ENCODE data around the gene DCAF7. TPM values are rescaled to one million over a fixed set of nuclear protein-coding genes. Genes with fewer than 3 reads are reported as not detected.

Gene DCAF7
- total RNA-seq, 1 donor from 2014 or later = 9.5 TPM

DNA sequence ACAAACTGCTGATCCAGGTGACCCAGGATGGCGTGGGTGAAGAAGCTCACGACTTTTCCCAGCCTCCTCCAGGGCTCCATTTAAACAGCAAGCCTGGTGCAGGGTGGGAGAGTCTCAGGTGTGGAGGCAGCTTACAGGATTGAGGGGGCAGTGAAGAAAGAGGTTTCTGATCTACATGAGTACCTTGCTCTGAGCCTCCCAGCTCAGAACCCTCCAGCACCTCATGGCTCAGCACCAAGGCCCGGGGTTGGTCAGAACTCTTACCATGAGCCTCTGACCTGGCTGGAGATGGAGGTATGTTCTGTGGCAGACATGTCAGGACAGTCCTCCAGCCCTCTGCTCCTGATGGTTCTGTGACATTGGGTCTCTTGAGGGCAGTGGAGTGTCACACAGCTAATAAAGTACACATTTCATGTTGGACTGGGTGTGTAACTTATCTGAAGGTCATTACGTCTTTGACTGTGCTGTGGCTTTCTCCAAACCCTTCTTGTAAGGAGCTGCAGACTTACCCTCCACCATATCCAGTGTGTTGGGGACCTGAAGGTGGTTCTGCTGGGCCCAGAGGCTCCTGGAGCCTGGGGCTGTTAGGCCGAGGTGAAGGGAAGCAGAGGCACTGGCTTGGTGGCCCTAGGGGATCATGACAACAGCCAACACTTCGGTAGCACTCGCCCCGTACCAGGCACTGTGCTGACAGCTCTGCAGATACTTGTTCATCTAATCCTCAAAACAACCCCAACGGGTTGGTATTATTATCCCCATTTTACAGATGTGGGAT lies 3.8 kb upstream of the DCAF7 start:
- FAIRE-seq (no peak), DNase-seq (ENCODE audit: low read depth) (no peak)
- TF ChIP-seq, protein P1, sequence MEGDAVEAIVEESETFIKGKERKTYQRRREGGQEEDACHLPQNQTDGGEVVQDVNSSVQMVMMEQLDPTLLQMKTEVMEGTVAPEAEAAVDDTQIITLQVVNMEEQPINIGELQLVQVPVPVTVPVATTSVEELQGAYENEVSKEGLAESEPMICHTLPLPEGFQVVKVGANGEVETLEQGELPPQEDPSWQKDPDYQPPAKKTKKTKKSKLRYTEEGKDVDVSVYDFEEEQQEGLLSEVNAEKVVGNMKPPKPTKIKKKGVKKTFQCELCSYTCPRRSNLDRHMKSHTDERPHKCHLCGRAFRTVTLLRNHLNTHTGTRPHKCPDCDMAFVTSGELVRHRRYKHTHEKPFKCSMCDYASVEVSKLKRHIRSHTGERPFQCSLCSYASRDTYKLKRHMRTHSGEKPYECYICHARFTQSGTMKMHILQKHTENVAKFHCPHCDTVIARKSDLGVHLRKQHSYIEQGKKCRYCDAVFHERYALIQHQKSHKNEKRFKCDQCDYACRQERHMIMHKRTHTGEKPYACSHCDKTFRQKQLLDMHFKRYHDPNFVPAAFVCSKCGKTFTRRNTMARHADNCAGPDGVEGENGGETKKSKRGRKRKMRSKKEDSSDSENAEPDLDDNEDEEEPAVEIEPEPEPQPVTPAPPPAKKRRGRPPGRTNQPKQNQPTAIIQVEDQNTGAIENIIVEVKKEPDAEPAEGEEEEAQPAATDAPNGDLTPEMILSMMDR (IDR thresholded peaks at IDR 0.05; ENCODE audit: insufficient read depth, low read length, severe bottlenecking) = no peak
- Histone ChIP-seq H3K4me3 (ENCODE audit: low read depth, low read length) (no peak overlapping the region), H3K36me3 (ENCODE audit: control insufficient read depth, insufficient read depth, low read length) (no peaks in the 10 kb centered on the region), H3K27me3 (ENCODE audit: control insufficient read depth, insufficient read depth, low read length) (no peaks in the 10 kb centered on the region)

DNA sequence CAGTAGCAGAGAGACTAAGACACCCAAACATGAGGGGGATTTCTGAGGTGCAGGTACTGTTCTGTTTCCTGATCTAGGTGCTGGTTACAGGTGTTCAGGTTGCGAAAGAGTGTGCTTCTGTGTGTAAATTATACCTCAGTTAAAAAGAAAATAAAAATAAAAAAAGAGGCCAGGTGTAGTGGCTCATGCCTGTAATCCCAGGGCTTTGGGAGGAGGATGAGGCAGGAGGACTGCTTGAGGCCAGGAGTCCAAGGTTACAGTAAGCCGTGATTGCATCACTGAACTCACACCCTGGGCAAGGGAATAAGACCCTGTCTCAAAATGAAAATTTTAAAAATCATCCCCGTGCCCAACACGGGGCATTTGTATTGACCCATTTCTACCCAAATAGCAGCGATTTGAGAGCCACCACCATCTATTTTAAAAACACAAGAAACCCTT lies 3.2 kb upstream of the DCAF7 start:
- Histone ChIP-seq H3K4me3 (ENCODE audit: low read depth, low read length) (no peak overlapping the region), H3K27me3 (ENCODE audit: control insufficient read depth, insufficient read depth, low read length) (no peaks in the 10 kb centered on the region), H3K36me3 (ENCODE audit: control insufficient read depth, insufficient read depth, low read length) (no peaks in the 10 kb centered on the region)
- DNase-seq (ENCODE audit: low read depth) = no peak
- no peak for FAIRE-seq
- TF ChIP-seq, protein P1 (IDR thresholded peaks at IDR 0.05; ENCODE audit: insufficient read depth, low read length, severe bottlenecking) = no peak

DNA sequence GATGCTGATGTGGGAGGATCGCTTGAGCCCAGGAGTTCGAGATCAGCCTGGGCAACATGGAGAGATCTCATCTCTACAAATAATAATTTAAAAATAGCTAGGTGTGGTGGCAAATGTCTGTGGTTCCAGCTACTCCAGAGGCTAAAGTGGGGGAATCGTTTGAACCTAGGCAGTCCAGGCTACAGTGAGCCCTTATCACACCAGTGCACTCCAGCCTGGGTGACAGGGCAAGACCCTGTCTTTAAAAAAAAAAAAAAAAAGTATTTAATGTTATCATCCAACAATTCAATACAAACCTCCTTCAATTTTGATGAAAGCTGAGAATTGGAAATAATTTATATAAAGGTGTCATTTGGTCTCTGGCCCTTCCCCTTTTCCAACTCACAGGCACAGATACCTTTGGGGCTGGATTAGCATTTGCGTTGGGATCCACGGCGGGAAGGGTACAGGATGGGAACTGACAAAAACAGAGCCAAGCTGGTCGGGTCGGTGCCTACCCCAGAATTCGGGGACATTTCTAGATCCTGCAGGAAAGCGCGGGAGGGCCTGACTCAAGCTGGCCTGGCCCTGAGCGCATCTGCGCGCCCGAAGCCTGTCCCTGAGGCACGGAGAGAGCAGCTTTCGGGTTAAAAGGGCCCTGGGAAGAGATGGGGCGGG lies 860 bp upstream of the DCAF7 start:
- Histone ChIP-seq H3K36me3 (ENCODE audit: control insufficient read depth, insufficient read depth, low read length) (peaks cover 1% of the 10 kb centered on the region), H3K4me3 (ENCODE audit: low read depth, low read length) (peak overlapping the region; percentile 53), H3K27me3 (ENCODE audit: control insufficient read depth, insufficient read depth, low read length) (no peaks in the 10 kb centered on the region)
- TF ChIP-seq, protein P1 (IDR thresholded peaks at IDR 0.05; ENCODE audit: insufficient read depth, low read length, severe bottlenecking) = no peak
- FAIRE-seq = no peak
- DNase-seq (ENCODE audit: low read depth) = no peak

DNA sequence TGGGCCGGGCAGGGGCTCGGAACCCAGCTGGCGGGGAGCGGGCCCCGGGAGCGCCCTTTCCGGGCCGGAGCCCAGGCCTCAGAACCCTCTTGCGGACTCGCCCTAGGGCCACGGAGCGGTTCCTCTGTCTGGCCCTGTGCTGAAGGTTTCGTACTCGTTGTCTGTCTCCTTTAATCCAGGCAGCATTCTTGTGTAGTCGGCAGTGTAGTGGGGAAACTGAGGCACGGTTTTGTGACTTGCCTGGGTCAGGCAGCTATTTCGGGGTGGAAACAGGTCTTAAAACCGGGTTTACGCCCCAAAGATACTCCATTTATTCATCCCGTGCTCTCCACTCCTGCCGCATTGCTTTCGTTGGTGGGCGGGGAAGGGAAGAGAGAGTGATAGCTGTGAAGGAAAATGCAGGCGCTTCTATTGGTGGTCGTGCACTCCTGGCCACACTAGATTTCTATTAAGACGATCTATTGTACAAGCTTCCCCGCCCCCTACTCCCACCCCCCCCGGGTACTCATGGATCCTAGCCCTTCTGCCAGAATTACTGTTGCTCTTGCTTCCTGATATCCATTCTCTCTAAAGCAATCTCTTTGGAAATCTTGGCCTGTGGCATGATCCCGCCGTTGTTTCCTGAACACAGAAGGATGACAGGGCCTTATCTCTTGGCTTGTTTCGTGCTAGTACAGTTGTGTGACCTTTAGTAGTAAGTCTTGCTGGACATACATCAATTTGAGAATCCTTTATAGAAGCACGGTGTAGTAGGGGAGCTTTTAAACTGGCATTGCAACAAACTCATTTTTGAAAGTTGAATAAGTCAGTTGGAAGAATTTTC lies 751 bp downstream of the DCAF7 start:
- DNase-seq (ENCODE audit: low read depth) = peak; percentile 23
- FAIRE-seq = no peak
- no peaks in the 10 kb centered on the region for H3K27me3 ChIP-seq (ENCODE audit: control insufficient read depth, insufficient read depth, low read length)

DNA sequence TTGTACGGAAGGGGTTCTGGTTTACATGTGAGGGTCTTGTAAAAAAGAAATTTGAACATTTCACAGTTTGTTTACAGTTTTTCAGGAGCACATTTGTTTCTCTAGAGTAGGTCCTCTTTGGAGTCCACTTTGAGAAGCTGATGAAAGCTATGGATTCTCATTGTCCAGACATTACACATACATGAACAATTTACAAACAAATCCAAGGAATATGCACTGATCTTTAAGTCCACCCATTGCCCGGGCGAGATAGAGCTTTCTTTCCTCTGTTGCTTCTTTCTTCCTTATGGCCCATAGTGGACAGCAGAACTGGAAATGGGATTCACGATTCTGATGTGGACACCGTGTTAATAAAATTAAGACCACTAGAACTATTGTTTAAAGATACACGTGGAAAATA lies 1.9 kb downstream of the DCAF7 start:
- H3K27me3 ChIP-seq (ENCODE audit: control insufficient read depth, insufficient read depth, low read length) = no peaks in the 10 kb centered on the region
- H3K36me3 ChIP-seq (ENCODE audit: control insufficient read depth, insufficient read depth, low read length) = peaks cover 1% of the 10 kb centered on the region
- FAIRE-seq (no peak), DNase-seq (ENCODE audit: low read depth) (no peak)
- peak overlapping the region; percentile 17 for H3K4me3 ChIP-seq (ENCODE audit: low read depth, low read length)
- TF ChIP-seq, protein P1 (IDR thresholded peaks at IDR 0.05; ENCODE audit: insufficient read depth, low read length, severe bottlenecking) = no peak

More for the DNA sequence above, 751 bp downstream of the DCAF7 start:
- Histone ChIP-seq H3K4me3 (ENCODE audit: low read depth, low read length) (peak overlapping the region; percentile 53), H3K36me3 (ENCODE audit: control insufficient read depth, insufficient read depth, low read length) (peaks cover 1% of the 10 kb centered on the region)
- TF ChIP-seq, protein P1 (IDR thresholded peaks at IDR 0.05; ENCODE audit: insufficient read depth, low read length, severe bottlenecking) = no peak
